ENCODE measurements around the gene CYBB.
A peak's percentile ranks its signal among the peaks of the same experiment; 100 is the strongest.

CYBB gene

GRCh38 chrX:37786624-37787422, 7.0 kb downstream of the CYBB start:
- DNase-seq = no peak

DNA sequence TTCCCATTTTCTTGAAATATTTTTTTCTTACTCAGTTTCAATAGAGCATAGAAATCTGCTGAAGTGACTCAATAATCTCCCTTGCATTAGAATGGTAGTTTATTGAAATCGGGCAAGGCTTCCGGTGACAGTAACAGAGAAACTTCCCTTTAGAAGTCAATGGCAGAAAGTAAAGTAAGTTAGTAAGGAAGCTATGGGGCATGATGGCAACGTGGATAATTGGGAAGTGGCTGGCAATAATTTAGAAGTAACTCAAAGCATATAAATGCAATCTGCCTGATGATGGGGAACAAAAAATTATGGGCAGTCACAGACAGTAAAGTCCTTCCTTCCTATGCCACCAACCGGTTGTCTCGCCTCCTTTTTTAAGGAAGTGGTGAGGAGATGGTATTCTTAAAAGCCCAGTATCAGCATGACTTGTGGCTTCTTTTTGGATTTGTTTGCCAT, 7.6 kb downstream of the CYBB start:
- no peak for DNase-seq

DNA sequence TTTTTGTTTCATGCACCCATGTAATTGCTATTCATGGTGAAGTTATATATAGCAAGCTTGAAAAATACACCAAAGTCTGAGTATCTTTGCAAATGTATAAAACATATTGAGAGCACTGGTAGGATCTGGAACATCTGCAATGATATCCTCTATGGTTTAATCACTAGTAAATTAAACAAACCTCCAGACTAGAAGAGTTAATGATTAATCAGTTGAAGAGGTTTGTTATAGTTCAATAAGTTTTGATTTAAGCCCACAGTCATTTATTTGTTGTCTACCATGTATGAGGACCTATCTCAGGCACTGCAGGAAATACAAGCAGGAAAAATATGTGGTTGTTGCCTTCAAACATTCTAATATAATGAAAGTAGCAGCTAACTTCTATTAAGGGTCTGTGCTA, 16.5 kb downstream of the CYBB start:
- DNase-seq = no peak

GRCh38 chrX:37796805-37797204, 16.9 kb downstream of the CYBB start:
- no peak for DNase-seq

DNA sequence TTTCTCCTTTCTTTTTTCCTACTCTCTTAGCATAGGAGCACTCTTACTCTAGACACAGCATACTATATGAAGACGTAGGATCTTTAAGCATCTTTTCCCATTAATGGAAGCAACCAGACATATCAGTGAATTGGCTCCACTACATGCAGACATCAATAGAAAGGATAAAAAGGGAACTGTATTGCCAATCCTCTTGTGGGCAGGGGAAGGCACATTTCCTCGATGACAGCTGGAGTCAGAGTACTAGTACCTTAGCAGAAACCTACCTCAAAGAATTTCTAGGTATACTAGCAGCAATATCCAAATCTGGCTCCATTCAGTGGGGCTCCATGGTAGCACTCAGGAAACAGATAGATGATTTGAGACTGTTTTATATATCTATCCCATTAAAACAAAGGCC, 20.1 kb downstream of the CYBB start:
- DNase-seq = no peak

GRCh38 chrX:37800717-37801116, 20.9 kb downstream of the CYBB start:
- no peak for DNase-seq

GRCh38 chrX:37802028-37802427, 22.2 kb downstream of the CYBB start:
- DNase-seq = no peak

GRCh38 chrX:37803057-37803456, 23.2 kb downstream of the CYBB start:
- DNase-seq = no peak

GRCh38 chrX:37809970-37810369, 30.1 kb downstream of the CYBB start:
- no peak for DNase-seq

- no peak for DNase-seq
Measured at GRCh38 chrX:37812110-37812509, 32.3 kb downstream of the CYBB start.

- no peak for DNase-seq
Measured at GRCh38 chrX:37813570-37813969, 33.7 kb downstream of the CYBB start.

DNA sequence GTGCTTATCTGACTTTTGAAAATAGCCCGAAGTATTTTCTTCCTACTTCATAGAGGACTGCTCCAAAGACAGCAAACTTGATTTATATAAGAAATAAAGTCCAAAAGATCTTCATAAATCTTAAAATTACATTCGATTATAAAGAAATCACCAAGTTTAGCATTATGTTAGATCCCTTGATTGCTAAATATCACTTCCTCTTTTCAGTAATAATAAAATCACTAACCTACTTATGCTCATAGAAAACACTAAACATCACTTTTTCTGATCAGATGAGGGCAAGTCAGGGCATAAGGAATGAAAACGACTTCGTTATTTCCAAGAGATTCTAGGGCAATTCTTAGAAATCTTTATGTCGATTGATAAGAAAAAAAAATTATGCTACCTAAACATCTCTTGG, 35.5 kb downstream of the CYBB start:
- DNase-seq = no peak

DNA sequence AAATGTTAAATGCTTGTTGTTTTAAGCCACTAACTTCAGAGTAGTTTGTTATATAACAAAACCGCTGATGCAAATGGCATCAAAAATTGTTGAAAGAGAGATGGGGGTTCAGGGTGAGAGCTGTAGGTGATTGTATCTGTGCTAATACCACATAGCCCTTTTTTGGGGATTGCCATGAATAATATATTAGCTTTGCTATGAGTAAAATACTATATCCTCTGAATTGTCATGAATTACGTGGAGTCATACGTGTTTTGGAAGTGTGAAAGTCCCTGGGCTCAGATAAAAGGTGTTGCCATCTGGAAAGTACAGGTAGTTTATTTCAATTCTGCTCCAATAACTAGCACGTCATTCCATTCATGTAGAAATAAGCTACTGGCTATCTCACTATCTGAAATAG, 36.9 kb downstream of the CYBB start:
- no peak for DNase-seq

- DNase-seq = no peak
Measured at GRCh38 chrX:37817176-37817575, 37.3 kb downstream of the CYBB start.

GRCh38 chrX:37817579-37817978, 37.7 kb downstream of the CYBB start:
- no peak for DNase-seq

DNA sequence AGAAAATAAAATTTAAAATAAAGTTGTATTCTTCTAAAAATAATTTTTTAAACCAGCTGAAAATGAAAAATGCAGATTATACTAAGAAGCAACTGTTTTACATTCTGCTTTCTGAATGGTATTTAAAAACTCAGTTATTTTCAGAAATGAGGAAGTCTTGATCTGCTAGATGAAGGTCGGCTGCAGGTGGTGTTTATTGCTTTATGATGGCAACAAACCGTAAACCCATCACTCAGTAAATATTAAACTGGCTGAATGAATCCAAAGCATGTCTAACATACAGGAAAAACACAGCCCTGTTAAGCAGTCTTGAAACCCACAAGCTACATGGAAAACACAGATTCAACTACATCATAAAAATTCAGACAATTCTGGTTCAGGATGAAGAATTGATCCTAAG, 38.2 kb downstream of the CYBB start:
- no peak for DNase-seq

DNA sequence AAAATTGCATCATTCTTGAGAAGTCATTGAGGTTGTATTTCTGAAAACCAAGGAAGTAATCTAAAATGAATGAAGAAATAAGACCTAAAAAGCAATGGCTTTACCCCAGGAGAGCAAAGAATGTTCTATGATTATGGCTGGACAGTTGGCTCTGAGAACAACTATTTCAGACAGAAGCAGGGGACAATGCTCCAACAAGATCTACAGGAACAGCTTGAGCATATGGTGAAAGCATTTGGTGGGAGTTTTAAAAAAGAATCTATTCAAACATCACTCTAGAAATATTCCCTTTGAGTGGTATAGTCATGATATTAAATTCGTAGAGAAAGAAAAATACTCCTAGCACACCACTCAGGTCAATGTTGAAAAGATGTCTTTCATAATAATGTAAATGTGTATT, 40.8 kb downstream of the CYBB start:
- DNase-seq = no peak

GRCh38 chrX:37824491-37825214, 44.8 kb downstream of the CYBB start:
- DNase-seq = no peak

DNA sequence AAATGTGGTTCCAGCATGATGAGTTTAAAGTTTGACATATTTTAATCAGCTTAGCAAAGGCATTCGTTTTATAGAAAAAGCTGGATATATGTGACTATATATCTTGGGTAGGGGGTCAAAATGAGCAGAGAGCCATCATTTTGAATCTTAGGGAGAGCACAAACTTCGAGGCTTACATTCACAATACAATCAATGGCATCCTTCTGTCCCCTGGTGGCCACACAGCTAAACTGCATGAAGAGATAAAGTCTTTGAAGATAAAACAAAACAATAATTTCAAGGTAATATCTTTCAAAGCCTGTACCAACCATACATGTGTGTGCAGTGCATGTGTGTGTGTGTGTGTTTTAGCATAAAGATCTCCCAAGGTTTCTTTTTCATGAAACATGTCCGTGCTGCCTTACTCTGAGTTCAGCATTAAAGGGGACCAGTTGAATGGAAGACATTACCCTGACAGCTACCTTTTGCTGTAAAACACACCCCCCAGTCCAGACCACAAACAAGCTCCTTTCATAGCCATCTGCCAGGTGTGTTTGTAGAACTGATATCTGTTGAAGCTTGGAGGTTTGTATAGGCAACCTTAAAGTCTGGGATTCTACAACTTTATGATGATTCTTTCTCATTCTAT, 45.5 kb downstream of the CYBB start:
- peak; percentile 29 for DNase-seq

DNA sequence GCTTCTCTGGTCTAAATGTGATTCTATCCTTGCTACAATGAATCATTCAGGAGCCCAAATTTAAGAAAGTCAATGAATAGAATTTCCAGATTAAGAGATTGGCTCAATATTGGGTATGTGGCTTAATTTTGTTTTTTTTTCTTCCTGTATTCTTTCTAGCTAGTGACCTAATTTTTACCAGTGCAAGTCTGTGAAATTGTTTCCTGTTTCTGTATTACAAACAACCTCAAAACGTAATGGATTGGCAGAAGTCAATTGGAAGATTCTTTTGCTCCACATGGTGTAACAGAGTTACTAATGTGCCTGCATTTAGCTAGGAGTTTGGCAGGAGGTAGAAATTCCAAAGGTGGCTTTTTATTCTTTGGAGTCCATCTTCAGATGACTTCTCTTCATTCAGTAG, 49.9 kb downstream of the CYBB start:
- DNase-seq = no peak

DNA sequence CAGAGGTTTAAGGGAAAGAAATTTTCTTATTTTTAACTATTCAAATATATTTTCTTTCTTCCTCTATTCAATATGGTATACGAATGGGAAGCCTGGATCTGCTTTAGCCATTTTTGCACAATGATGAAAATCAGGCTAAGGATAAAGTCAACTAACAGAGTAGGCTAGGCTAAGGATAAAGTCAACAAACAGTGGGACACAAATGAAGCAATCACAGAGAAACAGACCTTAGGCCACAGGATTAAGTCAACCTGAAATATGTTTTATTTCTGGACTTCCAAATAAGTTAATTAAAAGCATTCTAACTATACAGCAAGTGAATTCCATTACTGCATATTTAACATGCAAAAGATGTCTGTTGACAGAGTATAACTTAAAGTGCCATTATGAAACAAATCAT, 50.5 kb downstream of the CYBB start:
- DNase-seq = no peak

DNA sequence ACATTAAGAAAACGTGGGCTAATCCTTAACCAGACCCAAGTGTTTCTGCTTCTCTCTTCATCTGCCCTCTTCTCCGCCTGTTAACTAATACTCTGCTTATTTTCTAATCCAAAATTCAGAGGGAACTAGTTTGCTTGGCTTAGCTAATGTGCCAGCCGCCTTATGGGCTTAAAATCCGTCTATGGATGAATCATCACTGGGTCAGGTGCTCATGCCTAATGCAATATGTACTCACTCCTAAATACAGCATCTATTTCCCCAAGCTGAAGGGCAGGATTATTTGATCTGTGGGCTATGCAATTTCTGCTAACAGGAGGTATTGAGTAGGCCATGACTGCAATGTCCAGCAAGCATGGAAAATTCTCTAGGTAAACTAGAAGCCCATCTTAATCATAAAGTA, 55.1 kb downstream of the CYBB start:
- DNase-seq = no peak

DNA sequence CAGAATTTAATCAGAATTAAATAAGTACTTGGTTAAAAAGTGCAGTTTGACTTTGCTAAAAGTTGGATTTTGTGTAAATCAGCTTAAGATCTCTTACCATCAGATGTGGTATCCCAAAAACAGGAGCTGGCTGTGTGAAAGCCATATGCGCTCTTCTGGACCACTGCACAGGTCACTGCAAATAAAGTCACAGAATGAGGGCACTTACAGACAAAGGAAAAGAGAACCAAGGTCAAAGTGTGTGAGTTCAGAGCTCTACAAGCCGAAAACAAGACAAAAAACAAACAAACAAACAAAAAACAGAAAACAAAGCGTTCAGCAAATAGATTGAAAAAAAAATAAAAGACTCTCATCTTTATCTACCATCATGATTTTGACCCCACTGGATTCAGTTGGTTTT, 61.1 kb downstream of the CYBB start:
- DNase-seq = no peak

- DNase-seq = no peak
Measured at GRCh38 chrX:37844622-37845021, 64.8 kb downstream of the CYBB start.
